ENCODE measurements around the gene NEUROG2. TPM values are rescaled to one million over a fixed set of nuclear protein-coding genes. Genes with fewer than 3 reads are reported as not detected.
"Not testable (repeated sequence)": the region's sequence is repeated elsewhere in the genome, so short reads cannot be mapped to it uniquely, and the experiment has no call there.

NEUROG2 gene
- not detected in 2 replicates for total RNA-seq

DNA sequence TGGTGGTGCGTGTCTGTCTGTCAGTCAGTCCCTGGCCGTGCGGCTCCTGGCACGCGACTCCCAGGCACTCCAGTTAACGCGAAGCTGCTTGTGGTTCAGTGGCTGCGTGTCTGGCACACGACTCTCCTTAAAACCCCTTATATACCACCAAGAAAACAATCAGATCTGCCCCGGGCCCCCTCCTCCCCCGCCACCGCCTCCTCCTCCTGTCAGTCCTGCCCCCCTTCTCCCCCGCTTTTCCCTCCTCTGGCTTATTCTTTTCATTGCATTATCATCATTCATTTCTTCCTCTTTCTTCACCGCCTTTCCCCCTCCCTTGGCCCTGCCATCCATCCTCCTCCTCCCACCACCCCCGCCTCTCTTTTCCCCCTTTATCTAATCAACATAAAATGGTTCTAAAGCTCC, at the start of gene NEUROG2:
TSS of gene NEUROG2 (minus strand) at position 115 of the 405 bp plus-strand sequence. CDS start 705 bp downstream, outside the sequence.
- DNase-seq (ENCODE audit: low read depth): no peak

DNA sequence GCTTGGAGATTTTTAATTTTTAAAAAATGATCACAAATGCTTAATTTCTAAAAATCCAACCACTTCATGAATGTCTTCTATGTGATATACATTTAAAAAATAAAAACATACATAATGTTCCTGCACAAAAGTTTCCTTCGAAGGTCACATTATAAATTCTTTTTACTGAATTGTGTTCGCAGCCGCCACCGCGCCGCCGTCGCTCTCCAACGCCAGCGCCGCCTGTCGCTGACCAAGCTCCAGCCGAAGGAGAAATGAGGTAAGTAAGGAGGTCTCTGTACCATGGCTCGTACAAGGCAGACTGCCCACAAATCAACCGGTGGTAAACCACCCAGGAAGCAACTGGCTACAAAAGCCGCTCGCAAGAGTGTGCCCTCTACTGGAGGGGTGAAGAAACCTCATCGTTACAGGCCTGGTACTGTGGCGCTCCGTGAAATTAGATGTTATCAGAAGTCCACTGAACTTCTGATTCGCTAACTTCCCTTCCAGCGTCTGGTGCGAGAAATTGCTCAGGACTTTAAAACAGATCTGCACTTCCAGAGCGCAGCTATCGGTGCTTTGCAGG, 48.8 kb upstream of the NEUROG2 start:
- DNase-seq (ENCODE audit: low read depth): no peak

DNA sequence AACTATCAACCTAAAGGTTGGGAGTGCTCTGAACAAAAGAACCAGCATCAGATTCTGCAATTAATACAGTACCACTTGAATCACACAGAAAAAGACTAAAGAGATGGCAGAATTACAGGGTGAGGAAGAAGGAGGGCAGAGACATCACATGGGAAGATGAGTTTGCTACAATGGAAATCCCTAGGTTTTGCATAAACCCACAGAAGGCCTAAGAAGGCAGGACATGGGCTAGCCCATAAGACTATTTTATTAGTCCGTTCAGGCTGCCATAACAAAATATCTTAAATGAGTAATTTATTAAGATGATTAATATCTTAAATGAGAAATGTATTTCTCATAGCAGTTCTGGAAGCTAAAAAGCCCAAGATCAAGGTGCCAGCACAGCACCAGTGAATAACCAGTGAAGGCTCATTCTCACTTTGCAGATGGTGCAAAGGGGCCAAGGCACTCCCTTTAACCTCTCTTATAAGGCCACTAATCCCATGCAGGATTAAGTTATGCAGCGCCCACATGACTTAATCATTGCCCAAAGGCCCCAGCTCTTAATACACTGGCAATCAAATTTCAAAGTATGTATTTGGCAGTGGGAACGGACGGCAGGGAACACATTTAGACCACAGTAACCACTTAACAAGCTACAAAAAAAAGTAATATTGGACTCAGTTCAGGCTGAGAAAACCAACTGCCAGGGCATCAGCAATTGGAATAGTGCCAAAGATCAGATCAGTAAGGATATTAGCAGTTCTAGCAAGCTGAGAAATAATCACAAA, 47.6 kb upstream of the NEUROG2 start:
- no peak for DNase-seq (ENCODE audit: low read depth)

DNA sequence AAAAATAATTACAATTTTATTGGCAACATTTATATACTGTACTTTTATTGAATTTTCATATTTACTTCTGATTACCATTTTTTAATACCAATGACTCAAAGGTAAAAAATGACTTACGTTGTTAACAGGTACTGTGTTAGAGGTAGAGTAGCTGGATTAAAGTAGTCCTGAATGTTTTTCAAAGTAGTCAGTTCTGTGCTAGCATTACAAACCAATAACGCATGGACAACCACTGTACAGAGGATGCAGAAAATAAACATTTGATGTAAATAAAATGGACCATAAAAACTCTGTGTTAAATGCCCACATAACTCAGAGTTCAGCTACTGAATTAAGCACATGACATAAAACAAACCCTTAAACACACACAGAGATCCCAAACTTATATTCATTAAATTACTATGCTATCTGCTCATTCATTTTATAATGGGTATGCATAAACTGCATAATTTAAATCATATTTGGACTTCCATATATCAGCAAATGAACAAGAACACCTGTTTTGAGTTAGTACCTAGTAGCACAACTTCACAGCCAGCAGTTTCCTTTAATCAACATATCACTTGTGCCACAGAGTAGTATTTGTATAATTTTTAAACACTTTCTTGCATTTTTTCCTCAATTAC, 46.4 kb upstream of the NEUROG2 start:
- no peak for DNase-seq (ENCODE audit: low read depth)

DNA sequence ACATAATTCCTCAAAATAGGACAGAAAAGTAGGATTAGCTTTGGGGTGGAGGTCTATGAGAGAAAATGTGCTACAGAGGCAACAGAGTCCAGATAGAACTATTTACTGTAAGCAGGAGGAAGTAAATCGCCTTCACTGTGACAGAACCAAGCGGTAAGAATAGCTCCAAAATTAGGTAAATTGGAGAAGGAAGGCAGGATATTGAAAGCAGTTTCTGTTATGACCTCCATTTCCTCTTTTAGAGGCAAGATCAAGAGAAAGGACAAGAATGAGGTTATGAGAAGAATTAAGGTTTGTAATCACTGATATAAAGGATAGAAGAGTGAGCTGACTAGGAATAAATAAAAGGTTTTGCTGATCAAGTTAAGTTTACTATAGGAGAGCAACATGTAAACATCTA, 44.1 kb upstream of the NEUROG2 start:
- DNase-seq (ENCODE audit: low read depth): no peak

DNA sequence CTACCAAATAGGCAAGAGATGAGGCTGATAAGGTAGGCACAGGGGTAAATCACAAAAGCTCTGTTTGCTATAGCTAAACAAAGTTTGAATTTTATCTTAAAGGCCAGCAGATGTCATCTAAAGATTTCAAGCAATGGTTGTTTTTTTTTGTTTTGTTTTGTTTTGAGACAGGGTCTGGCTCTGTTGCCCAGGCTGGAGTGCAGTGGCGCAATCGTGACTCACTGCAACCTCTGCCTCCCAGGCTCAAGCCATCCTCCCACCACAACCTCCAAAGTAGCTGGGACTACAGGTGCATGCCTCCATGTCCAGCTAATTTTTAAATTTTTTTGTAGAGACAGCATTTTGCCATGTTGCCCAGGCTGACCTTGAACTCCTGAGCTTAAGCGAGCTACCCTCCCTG, 43.1 kb upstream of the NEUROG2 start:
- DNase-seq (ENCODE audit: low read depth): no peak

DNA sequence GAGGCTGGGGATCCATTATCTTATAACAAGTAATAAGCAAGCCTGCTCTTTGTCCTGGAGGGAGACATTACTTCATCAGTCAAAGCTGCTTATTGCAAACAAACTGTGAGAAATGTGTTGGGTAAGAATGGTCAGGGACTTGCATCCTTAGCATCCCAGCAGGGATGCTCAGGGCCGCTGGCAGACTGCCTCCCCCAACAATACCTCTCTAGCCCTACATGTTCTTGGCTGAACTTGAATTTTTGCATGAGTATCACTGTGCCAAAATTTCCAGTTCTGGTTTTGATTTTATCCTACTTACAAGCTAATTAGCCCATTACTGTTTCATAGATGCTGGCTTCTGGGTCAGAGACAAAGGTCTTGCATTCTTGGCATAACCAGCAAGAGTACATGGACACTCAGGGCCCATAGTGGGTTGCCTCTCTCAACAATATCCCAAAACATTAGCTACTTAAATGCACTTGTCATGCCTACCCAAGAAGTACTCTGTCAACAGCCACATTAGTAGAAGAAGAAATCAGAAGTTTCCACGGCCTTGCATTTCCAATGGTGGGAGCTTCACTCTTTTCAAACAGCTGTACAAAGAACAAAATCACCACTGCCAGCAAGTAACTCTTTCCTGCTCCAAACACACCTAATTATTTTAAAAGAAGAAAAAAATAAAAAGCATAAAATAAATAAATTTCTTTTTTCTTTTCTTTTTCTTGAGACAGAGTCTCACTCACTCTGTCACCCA, 41.9 kb upstream of the NEUROG2 start:
- no peak for DNase-seq (ENCODE audit: low read depth)

DNA sequence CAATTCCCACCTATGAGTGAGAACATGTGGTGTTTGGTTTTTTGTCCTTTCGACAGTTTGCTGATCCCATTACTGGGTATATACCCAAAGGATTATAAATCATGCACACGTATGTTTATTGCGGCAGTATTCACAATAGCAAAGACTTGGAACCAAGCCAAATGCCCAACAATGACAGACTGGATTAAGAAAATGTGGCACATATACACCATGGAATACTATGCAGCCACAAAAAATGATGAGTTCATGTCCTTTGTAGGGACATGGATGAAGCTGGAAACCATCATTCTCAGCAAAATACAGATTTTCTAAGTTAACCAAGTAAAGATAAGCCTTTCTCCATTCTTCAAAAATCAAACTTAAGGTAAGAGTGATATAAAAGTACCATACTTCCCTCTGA, 38.3 kb upstream of the NEUROG2 start:
- not testable (repeated sequence) for DNase-seq (ENCODE audit: low read depth)

DNA sequence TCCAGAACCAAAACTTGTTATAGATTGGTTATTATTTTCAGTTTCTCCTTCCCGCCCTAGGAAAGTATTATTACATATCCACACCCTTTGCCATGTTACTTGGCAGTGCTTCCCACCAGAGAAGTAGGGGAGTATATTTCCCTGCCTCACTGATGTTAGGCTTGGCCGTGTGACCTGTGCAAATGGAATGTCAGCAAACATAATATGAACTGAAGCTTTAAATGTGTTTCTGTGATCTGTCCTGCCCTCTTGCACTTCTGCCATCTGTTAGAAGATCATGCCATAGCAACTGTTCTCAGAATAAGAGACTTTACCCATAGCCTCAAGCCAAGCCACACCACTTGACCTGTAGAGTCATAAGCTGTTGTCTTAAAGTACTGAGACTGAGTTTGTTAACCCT, 36.7 kb upstream of the NEUROG2 start:
- DNase-seq (ENCODE audit: low read depth): peak; percentile 88

DNA sequence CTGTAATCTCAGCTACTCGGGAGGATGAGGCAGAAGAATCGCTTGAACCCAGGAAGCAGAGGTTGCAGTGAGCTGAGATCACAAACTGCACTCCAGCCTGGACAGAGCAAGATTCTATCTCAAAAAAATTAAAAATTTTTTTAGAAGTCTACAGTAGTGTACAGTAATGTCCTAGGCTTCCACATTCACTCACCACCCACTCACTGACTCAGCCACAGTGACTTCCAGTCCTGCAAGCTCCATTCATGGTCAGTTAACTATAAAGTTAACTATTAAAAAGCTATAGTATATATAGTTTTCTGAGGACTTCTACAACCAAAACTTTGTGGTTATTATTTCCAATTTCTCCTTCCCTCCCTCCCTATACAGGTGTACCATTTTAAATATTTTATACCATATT, 34.7 kb upstream of the NEUROG2 start:
- DNase-seq (ENCODE audit: low read depth): peak; percentile 89

DNA sequence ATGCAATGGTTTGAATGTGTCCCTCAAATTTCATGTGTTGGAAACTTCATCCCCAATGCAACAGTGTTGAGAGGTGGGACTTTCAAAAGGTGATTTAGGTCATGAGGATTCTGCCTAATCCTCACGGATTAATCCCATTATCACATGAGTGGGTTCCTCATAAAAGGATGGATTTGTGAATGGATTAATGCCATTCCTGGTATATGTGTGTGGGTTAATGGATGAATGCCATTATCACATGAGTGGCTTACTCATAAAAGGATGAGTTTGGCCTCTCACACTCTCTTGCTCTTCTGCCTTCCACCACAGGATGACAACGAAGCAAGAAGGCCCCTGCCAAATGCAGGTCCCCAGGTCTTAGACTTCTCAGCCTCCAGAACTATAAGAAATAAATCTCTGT, 30.5 kb upstream of the NEUROG2 start:
- no peak for DNase-seq (ENCODE audit: low read depth)

DNA sequence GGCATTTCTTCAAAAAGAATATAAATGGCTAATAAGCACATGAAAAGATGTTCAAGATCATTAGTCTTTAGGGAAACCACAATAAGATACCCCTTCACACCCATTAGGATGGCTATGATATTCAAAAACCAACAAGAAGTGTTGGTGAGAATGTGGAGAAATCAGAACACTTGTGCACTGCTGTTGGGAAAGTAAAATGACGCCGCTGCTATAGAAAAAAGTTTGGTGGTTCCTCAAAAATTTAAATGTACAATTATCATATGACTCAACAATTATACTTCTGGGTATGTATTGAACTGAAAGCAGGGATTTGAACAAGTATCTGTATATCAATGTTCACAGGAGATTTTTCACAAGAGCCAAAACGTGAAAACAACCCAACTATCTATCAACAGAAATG, 29.4 kb upstream of the NEUROG2 start:
- no peak for DNase-seq (ENCODE audit: low read depth)

DNA sequence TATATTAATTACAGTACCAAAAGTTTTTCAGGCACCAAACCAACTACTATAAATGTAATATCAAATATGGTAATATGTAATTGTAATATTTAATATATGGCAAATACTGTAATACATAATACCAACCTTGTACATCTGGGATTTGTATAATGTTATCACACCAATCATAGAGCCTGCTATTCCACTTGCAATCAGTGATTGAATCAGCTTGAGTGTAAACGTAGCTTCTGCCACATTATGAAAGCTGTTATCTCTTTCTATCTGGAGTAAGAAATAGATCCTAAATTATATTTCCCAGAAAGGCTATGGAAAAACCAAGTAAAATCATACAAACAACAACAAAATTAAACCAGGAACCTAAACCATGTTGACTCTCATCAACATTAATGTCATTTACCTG, 24.7 kb upstream of the NEUROG2 start:
- no peak for DNase-seq (ENCODE audit: low read depth)

DNA sequence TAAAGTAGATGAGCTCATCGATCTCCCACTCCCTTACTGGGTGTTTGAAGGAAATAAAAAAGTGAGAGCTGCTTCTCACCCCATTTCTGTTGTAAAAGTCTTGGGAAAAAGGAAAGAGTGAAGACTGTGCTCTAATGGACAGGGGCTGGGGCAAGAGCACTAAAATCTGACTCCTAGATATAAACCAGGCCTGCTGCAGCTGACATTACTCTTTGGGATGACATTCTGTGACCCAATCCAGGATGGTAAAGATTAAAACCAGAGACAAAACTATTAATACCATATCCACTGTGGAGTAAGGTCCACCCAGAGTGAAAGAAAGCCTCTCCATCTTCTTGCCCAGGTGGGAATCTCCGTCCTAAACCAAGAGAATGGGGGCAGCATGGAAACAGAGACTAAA, 20.1 kb upstream of the NEUROG2 start:
- no peak for DNase-seq (ENCODE audit: low read depth)

DNA sequence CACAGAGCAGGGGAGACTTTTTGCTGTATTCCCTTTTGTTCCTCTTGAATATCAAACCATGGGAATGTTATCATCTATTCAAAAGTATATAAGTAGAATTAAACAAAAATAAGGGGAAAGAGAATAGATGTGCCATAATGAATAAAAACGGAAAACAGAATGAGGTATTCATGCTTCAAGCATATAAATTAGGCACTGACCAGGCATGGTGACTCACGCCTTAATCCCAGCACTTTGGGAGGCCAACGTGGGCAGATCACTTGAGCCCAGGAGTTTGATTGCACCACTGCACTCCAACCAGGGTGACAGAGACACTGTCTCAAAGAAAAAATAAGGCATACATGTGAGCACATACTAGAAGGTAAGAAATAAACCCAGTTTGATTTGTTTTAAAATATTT, 16.3 kb upstream of the NEUROG2 start:
- peak; percentile 44 for DNase-seq (ENCODE audit: low read depth)

DNA sequence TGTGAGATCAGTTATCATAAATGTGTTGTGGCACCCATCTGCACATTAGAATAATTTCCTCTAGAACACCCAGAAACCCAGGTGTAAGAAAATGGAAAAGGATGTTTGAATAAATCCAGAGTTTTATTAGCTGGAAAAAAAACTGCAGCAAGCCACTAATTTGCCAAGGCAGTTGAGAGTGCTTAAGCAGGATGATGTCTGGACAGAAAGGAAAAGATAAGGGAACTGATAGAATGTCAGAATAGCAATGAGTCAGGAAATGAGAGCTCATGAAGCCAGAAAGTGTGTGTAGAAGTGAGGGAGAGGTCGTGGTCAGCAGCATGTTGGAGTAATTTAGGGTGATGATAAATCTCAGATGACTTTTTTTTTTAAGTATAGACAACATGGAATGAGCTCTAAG, 15.2 kb upstream of the NEUROG2 start:
- no peak for DNase-seq (ENCODE audit: low read depth)

DNA sequence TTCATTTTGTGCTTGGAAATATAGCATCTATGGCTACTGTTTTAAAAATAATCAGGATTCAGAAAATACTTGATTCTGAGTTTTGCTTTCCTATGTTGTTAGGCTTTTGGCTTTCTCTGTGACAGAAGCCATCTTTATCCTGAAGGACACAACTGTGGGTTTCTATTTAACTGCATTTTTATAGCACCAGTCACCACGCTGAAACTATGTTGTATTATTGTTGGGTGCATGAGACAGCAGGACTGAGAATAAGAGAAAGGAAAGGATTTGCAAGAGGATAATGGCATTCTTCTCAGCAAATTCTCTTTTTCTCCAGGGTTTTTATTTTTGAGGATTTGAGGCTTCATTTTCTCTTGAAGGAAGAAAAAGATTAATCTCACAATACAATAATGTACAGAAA, 10.1 kb upstream of the NEUROG2 start:
- DNase-seq (ENCODE audit: low read depth): peak; percentile 13

DNA sequence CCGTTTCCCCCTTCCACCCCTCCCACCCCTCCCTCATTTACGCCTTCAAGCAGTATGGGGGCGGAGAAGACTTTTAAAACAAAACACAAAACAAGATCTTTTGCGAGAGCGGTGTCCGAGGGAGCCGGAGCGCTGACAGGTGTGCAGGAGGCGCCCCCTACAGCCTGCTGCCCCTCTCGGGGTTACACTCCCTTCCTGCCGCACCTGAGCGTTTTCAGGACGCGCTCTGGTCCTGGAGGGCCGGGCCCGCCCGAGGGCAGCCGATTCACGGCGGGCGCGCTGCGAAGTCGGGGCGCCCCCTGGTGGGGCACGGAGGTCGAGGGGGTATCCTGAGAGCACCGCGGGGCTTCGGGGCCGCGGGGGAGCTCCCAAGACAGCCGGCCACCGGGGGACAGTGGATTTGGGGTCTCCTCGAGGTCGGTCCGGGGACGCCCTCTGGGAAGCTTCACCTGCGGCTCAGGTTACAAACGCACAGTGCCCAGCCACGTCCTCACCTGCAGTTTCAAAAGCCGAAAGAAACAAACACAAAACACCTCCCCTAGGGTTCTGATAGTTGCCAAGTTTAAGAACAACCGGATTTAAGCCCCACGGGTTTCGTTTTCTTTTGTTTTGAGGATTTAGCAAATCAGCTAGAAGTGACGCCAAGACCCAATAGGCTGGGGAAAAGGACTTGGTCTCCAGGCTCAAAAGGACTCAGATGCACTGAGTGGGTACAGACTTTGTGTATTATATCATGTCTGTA, 8.0 kb upstream of the NEUROG2 start:
- DNase-seq (ENCODE audit: low read depth): peak; percentile 11

DNA sequence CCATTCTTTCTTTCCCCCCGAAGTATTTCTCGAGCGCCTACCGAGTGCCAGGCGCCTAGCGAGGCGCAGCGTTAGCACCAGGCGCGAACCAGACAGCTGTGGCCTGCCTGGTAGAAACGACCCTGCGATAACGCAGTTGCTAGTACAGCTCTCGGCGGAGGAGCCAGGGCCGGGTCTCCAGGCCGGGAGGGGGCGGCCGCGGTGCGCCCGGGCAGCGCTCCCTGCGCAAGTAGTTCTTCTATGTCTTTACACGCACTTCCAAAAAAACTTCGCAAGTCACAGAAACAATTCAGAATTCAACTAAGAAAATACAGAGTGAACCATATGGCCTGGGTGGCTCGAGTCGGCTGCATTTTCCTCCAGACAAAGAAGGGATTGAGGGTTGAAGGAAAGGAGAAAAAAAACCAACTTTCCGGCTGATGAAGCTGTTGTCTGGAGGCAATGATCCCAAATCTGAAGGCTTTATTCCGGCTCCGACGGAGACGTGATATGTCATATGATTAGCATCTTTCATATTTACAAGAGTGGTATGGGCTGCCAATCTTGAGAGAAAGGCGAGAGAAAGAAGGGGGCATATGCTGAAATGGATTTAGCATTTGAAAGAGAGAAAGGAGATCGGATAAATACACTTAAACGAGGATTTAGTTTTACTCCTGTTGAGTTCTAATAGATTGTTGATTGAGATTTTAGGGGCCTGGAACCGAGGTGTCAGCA, 7.2 kb upstream of the NEUROG2 start:
- DNase-seq (ENCODE audit: low read depth): peak; percentile 9

DNA sequence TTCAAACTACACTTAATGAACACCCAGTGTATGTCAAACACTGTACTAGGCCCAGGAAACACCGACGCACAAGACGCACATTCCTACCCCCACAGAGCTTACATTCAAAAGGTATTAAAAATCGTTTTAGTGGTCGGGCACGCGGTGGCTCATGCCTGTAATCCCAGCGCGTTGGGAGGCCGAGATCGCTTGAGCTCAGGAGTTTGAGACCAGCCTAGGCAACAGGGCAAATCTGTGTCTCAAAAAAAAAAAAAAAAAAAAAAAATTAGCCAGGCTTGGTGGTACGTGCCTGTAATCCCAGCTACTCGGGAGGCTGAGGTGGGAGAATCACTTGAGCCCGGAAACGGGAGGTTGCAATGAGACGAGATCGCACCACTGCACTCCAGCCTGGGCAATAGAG, 6.5 kb upstream of the NEUROG2 start:
- DNase-seq (ENCODE audit: low read depth): not testable (repeated sequence)
